A549 (cell line): Measurements from ENCODE around the gene FBXL20. TPM values are rescaled to one million over a fixed set of nuclear protein-coding genes. Genes with fewer than 3 reads are reported as not detected.
A peak's percentile ranks its signal among the peaks of the same experiment; 100 is the strongest.

Experiments used
- ATAC-seq, 2 experiments: fragments of 200-7000 bp in 1 of 2; fragments of >200 bp in 1 of 2; cut with Nextera tagmentation in 1 of 2; cut with Tn5 transposase in 1 of 2; 3 replicates each; pipeline versions ENCODE4 v1.8.0 to v1.9.1; 2018 to 2020; ENCODE audit warnings: mild to moderate bottlenecking in 1 of 2, moderate library complexity in 1 of 2
- CTCF ChIA-PET: fragments of 300-600 bp; sonication (Branson Sonifier 250); formaldehyde crosslinking; extraction: SDS; loops from one replicate; lab custom pipeline; 2021; ENCODE audit warnings: antibody characterized with exemption, inconsistent platforms; lab: Yijun Ruan, JAX
- POLR2A ChIA-PET: fragments of 350-600 bp; formaldehyde crosslinking; extraction: SDS; loops from one replicate; lab custom pipeline; 2021; ENCODE audit warnings: antibody characterized with exemption, inconsistent platforms; lab: Yijun Ruan, JAX
- DNase-seq, 2 experiments: peaks; one replicate each; pipeline versions ENCODE4 v3.0.0 to v3.0.0-alpha.2; 2011 to 2016; ENCODE audit warnings: low read depth in 1 of 2, low spot score in 1 of 2
- FAIRE-seq: peaks from 2 replicates; lab custom pipeline; 2011; peaks lifted over from hg19 to GRCh38; lab: Jason Lieb, UNC
- H3K27ac ChIP-seq, 2 experiments: fragments of >200 bp; sonication (Bioruptor Twin); formaldehyde crosslinking; 3 replicates each; pipeline ENCODE4 v1.5.1; 2016 to 2017
- H3K4me1 ChIP-seq: fragments of >200 bp; sonication (Bioruptor Twin); formaldehyde crosslinking; 3 replicates; pipeline ENCODE4 v1.6.1; 2016
- H3K4me2 ChIP-seq: fragments of >200 bp; sonication (Bioruptor Twin); formaldehyde crosslinking; 3 replicates; pipeline ENCODE4 v1.6.1; 2016
- H3K4me3 ChIP-seq: fragments of >200 bp; sonication (Bioruptor Twin); formaldehyde crosslinking; 3 replicates; pipeline ENCODE4 v1.5.1; 2016
- H3K9me3 ChIP-seq: fragments of >200 bp; sonication (Bioruptor Twin); formaldehyde crosslinking; 3 replicates; pipeline ENCODE4 v1.6.1; 2016
- BHLHE40 ChIP-seq: IDR thresholded peaks from 2 replicates; pipeline ENCODE4 v1.6.1; 2012; ENCODE audit warnings: low read depth, low read length, inconsistent platforms
- CBX8 ChIP-seq: fragments of 200-600 bp; sonication (generic); IDR thresholded peaks from 2 replicates; pipeline ENCODE4 v1.6.1; 2016
- CHD2 ChIP-seq: fragments of 150-350 bp; IDR thresholded peaks from 2 replicates; pipeline ENCODE4 v1.6.1; 2014; ENCODE audit warnings: low read length; ENCODE audit not compliant: partially characterized antibody
- ESRRA ChIP-seq: fragments of 150-350 bp; IDR thresholded peaks from 2 replicates; pipeline ENCODE4 v1.6.1; 2014; ENCODE audit warnings: mild to moderate bottlenecking, low read length, borderline replicate concordance
- FOSB ChIP-seq: fragments of 250-450 bp; sonication (Bioruptor Pico); IDR thresholded peaks from 2 replicates; pipeline ENCODE4 v1.5.0; 2020; ENCODE audit warnings: mild to moderate bottlenecking, moderate library complexity
- FOXS1 ChIP-seq: fragments of 250-450 bp; sonication (Bioruptor Pico); IDR thresholded peaks from 2 replicates; pipeline ENCODE4 v1.5.0; 2020; ENCODE audit warnings: mild to moderate bottlenecking, moderate library complexity
- GATA3 ChIP-seq: IDR thresholded peaks from 2 replicates; pipeline ENCODE4 v1.6.1; 2012; ENCODE audit warnings: borderline replicate concordance
- HEYL ChIP-seq: fragments of 250-450 bp; sonication (Bioruptor Pico); IDR thresholded peaks from 2 replicates; pipeline ENCODE4 v1.8.0; 2021; ENCODE audit warnings: mild to moderate bottlenecking, moderate library complexity
- HOXB5 ChIP-seq: fragments of 250-450 bp; sonication (Bioruptor Pico); IDR thresholded peaks from 2 replicates; pipeline ENCODE4 v1.5.0; 2020; ENCODE audit warnings: mild to moderate bottlenecking, moderate library complexity
- JUN ChIP-seq, 2 experiments: fragments of >200 bp; sonication (Bioruptor Twin); formaldehyde crosslinking; IDR thresholded peaks; 2 replicates in 1 of 2; 3 replicates in 1 of 2; pipeline ENCODE4 v1.6.1; 2016 to 2017
- KDM5A ChIP-seq: fragments of 200-600 bp; sonication (generic); IDR thresholded peaks from 2 replicates; pipeline ENCODE4 v1.6.1; 2016; ENCODE audit warnings: antibody characterized with exemption, mild to moderate bottlenecking
- MAZ ChIP-seq: fragments of 150-350 bp; IDR thresholded peaks from 2 replicates; pipeline ENCODE4 v1.6.1; 2014; ENCODE audit warnings: antibody characterized with exemption, low read depth, low read length, borderline replicate concordance
- NPAS2 ChIP-seq: fragments of 250-450 bp; sonication (Bioruptor Pico); IDR thresholded peaks from 2 replicates; pipeline ENCODE4 v1.8.0; 2022; ENCODE audit warnings: mild to moderate bottlenecking, moderate library complexity, borderline replicate concordance
- NR3C1 ChIP-seq: fragments of >200 bp; sonication (Bioruptor Twin); formaldehyde crosslinking; IDR thresholded peaks from 3 replicates; pipeline ENCODE4 v1.6.1; 2017
- POLR2A ChIP-seq: IDR thresholded peaks from 2 replicates; pipeline ENCODE4 v1.6.1; 2012; ENCODE audit warnings: mild to moderate bottlenecking, low read length
- RAD21 ChIP-seq, 2 experiments: fragments of >200 bp in 1 of 2; sonication (Bioruptor Twin) in 1 of 2; formaldehyde crosslinking in 1 of 2; IDR thresholded peaks in 1 of 2; conservative IDR thresholded peaks in 1 of 2; 2 replicates in 1 of 2; 3 replicates in 1 of 2; pipeline ENCODE4 v1.6.1; 2012 to 2018; ENCODE audit warnings: inconsistent platforms in 1 of 2
- RARB ChIP-seq: fragments of 250-450 bp; sonication (Bioruptor Pico); IDR thresholded peaks from 2 replicates; pipeline ENCODE4 v1.8.0; 2021; ENCODE audit warnings: mild to moderate bottlenecking, moderate library complexity
- RCOR1 ChIP-seq: fragments of 150-350 bp; IDR thresholded peaks from 2 replicates; pipeline ENCODE4 v1.6.1; 2014; ENCODE audit warnings: antibody characterized with exemption, low read length, low read depth
- TFCP2L1 ChIP-seq: fragments of 250-450 bp; sonication (Bioruptor Pico); IDR thresholded peaks from 2 replicates; pipeline ENCODE4 v1.5.0; 2021; ENCODE audit warnings: mild to moderate bottlenecking
- TP53 ChIP-seq: fragments of 250-450 bp; sonication (Bioruptor Pico); IDR thresholded peaks from 2 replicates; pipeline ENCODE4 v1.5.0; 2021; ENCODE audit warnings: mild to moderate bottlenecking, moderate library complexity
- ZNF302 ChIP-seq: fragments of 250-450 bp; sonication (Bioruptor Pico); IDR thresholded peaks from 2 replicates; pipeline ENCODE4 v1.9.0; 2021; ENCODE audit warnings: inconsistent platforms, mild to moderate bottlenecking, moderate library complexity
- ZSCAN20 ChIP-seq: fragments of 250-450 bp; sonication (Bioruptor Pico); IDR thresholded peaks from 2 replicates; pipeline ENCODE4 v1.8.0; 2022; ENCODE audit warnings: mild to moderate bottlenecking, moderate library complexity
- WGBS: methylation state at CpG from one replicate; pipeline ENCODE4 v1.1.6; 2017; ENCODE audit errors: missing lambda C conversion rate; 5-methylcytosine and 5-hydroxymethylcytosine counted together
- polyA plus RNA-seq, 4 experiments: library from polyadenylated mRNA; depleted of rRNA in 3 of 4; stranded (reverse); fragments of >200 nt; fragmentation: RNase III in 1 of 4; extraction: RNeasy Plus Mini Kit Qiagen cat#74134 plus additional on column Dnase treatment in 1 of 4; gene quantifications; 2 replicates in 3 of 4; 3 replicates in 1 of 4; pipeline ENCODE4 v1.2.3, GENCODE V29; 2011 to 2017
- TF ChIP-seq, protein P1 (sequence below): fragments of 200-600 bp; sonication (generic); IDR thresholded peaks from 2 replicates; pipeline ENCODE4 v1.6.1; 2016; ENCODE audit warnings: antibody characterized with exemption, mild to moderate bottlenecking, moderate library complexity
- TF ChIP-seq, protein P2 (sequence below): IDR thresholded peaks from 2 replicates; pipeline ENCODE4 v1.6.1; 2012
- TF ChIP-seq, protein P3 (sequence below): fragments of >200 bp; sonication (Bioruptor Twin); formaldehyde crosslinking; IDR thresholded peaks from 3 replicates; pipeline ENCODE4 v1.6.1; 2016
- TF ChIP-seq, protein P4 (sequence below): fragments of >200 bp; sonication (Bioruptor Twin); formaldehyde crosslinking; IDR thresholded peaks from 3 replicates; pipeline ENCODE4 v1.5.1; 2016
- TF ChIP-seq, protein P5 (sequence below): fragments of 150-350 bp; IDR thresholded peaks from 2 replicates; pipeline ENCODE4 v1.6.1; 2014; ENCODE audit warnings: low read depth, mild to moderate bottlenecking, low read length

FBXL20 gene
- polyA plus RNA-seq, 2 of the 4 experiments (the other 2 are of a cell fraction), result 5.7 to 6.7 TPM

DNA sequence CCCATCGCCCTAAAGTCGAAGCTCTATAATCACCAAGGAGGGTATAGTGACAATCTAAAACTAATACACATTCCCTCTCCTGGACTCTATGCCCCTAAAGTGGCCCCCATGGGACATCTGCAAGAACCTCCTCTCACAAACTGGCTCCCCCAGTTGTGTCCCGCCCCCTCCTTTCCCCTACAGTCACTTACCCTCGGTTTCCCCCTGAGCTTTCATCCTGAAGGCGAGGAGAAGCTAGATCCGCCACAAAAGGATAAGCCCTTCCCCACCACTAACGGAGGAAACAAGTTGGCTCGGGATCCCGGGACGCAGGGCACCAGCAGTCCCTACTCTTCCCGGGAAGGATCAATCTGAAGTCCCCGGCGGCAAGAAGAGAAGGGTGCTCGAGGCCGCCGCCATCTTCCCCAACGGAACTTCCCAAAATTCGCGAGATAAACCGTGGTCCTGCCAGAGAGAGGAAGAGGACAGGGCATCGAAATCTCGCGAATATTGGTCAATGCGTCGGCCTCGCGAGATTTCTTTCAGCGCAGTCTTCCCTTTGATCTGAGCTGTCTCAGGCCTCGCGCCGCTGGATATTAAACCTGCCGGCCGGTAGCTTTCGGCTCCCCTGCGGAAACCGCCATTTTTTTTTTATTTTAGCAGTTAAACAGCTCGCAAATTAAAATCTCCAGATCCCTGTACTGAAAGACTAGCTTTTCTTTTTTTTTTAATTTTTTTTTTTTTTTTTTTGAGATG is 49.6 kb upstream of the FBXL20 start, which contains the start of gene MED1 (continued):
- no peak for TF ChIP-seq HEYL (CRISPR knock-in tag)
- peak; percentile 97 for TF ChIP-seq CHD2
- TF ChIP-seq GATA3, result peak; percentile 94
- TF ChIP-seq RCOR1, result no peak
- TF ChIP-seq ZSCAN20 (CRISPR knock-in tag), result no peak
- no peak for TF ChIP-seq FOSB
- TF ChIP-seq ESRRA, result no peak
- 0 out of 2 replicates have a peak, but pooled peaks have one; percentile 34 for TF ChIP-seq MAZ
- TF ChIP-seq TP53 (CRISPR knock-in tag), result no peak
- TF ChIP-seq KDM5A, result peak; percentile 98
- TF ChIP-seq, protein P1, sequence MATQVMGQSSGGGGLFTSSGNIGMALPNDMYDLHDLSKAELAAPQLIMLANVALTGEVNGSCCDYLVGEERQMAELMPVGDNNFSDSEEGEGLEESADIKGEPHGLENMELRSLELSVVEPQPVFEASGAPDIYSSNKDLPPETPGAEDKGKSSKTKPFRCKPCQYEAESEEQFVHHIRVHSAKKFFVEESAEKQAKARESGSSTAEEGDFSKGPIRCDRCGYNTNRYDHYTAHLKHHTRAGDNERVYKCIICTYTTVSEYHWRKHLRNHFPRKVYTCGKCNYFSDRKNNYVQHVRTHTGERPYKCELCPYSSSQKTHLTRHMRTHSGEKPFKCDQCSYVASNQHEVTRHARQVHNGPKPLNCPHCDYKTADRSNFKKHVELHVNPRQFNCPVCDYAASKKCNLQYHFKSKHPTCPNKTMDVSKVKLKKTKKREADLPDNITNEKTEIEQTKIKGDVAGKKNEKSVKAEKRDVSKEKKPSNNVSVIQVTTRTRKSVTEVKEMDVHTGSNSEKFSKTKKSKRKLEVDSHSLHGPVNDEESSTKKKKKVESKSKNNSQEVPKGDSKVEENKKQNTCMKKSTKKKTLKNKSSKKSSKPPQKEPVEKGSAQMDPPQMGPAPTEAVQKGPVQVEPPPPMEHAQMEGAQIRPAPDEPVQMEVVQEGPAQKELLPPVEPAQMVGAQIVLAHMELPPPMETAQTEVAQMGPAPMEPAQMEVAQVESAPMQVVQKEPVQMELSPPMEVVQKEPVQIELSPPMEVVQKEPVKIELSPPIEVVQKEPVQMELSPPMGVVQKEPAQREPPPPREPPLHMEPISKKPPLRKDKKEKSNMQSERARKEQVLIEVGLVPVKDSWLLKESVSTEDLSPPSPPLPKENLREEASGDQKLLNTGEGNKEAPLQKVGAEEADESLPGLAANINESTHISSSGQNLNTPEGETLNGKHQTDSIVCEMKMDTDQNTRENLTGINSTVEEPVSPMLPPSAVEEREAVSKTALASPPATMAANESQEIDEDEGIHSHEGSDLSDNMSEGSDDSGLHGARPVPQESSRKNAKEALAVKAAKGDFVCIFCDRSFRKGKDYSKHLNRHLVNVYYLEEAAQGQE, result peak; percentile 94
- no peak for TF ChIP-seq RAD21 (conservative IDR thresholded peaks at IDR 0.05 in 1 of 2, IDR thresholded peaks at IDR 0.05 in 1 of 2)
- TF ChIP-seq POLR2A, result peak; percentile 78
- TF ChIP-seq BHLHE40, result no peak
- TF ChIP-seq JUN (IDR thresholded peaks at IDR 0.05), result peak; percentile 79 to 87

DNA sequence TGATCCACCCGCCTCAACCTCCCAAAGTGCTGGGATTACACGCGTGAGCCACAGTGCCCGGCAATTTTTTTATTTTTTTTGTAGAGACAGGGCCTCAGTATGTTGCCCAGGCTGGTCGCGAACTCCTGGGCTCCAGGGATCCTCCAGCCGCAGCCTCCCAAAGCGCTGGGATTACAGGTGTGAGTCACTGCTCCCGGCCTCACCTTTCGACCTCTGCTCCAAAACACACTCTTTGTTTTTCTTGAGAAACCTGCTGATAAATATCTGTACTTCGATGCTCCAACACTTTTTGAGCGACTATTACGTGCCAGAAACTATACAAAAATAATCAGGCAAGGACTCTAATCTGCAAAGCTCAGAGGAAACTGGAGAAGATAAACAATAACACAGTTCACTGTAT is 48.6 kb upstream of the FBXL20 start:
- H3K4me1 ChIP-seq, result peaks cover 21% of the 10 kb centered on the region; the same call in 2 of the 3 replicates
- 65% methylated on average over 13 of the region's 13 CpGs for WGBS
- no peaks in the 10 kb centered on the region for H3K9me3 ChIP-seq
- no peak for FAIRE-seq
- ATAC-seq, result no peak
- TF ChIP-seq TFCP2L1 (CRISPR knock-in tag) (no peak), NPAS2 (CRISPR knock-in tag) (no peak), GATA3 (no peak), ZNF302 (CRISPR knock-in tag) (no peak), MAZ (no peak), FOXS1 (CRISPR knock-in tag) (no peak), NR3C1 (no peak)
- TF ChIP-seq, protein P2, sequence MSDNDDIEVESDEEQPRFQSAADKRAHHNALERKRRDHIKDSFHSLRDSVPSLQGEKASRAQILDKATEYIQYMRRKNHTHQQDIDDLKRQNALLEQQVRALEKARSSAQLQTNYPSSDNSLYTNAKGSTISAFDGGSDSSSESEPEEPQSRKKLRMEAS, result no peak
- ChIA-PET CTCF (interaction anchor here (0.9 to 1.5 kb wide), 6 partner anchors 10 to 204 kb away, joined by 3 to 7 read pairs (median 3); no protein-coding TSS in a partner anchor), POLR2A (interaction anchor here (0.6 to 3.5 kb wide), 9 partner anchors 11 to 179 kb away, joined by 3 to 133 read pairs (median 8); partner anchors contain the start of gene CDK12)
- H3K4me3 ChIP-seq, result peak overlapping the region; percentile 72
- no peak for DNase-seq
- H3K27ac ChIP-seq, result peak overlapping the region; percentile 88 to 92; a peak in 4 of 6 replicates
- peak overlapping the region; percentile 98 for H3K4me2 ChIP-seq

DNA sequence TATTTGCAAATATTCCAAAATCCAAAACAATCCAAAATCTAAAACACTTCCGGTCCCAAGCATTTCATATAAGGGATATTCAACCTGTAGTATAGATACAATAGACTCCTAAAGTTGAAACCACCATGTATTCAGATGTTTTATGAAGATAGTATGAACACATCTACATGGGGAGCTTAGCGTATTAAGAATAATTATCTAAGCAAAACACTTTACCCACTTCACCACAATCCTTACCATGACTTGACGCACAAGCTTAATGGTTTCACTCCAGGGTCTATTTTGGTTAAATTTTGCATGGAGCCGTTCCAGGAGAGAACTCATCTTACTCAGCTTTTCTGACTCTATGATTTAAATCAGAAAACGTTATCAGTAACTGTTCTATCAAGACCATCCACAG is 46.1 kb upstream of the FBXL20 start:
- ChIA-PET POLR2A (no interaction called here), CTCF (interaction anchor here (1.4 to 3.7 kb wide), 3 partner anchors 9 to 175 kb away, joined by 3 to 13 read pairs (median 7); no protein-coding TSS in a partner anchor)
- WGBS, result 90% methylated on average over 5 of the region's 5 CpGs
- H3K4me1 ChIP-seq, result peaks cover 21% of the 10 kb centered on the region; the same call in 2 of the 3 replicates
- DNase-seq, result no peak
- H3K4me2 ChIP-seq, result no peak overlapping the region
- H3K27ac ChIP-seq, result no peak overlapping the region
- no peak for FAIRE-seq
- ATAC-seq, result no peak
- no peak overlapping the region for H3K4me3 ChIP-seq
- H3K9me3 ChIP-seq, result no peaks in the 10 kb centered on the region
- TF ChIP-seq, protein P3, sequence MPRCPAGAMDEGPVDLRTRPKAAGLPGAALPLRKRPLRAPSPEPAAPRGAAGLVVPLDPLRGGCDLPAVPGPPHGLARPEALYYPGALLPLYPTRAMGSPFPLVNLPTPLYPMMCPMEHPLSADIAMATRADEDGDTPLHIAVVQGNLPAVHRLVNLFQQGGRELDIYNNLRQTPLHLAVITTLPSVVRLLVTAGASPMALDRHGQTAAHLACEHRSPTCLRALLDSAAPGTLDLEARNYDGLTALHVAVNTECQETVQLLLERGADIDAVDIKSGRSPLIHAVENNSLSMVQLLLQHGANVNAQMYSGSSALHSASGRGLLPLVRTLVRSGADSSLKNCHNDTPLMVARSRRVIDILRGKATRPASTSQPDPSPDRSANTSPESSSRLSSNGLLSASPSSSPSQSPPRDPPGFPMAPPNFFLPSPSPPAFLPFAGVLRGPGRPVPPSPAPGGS, result no peak
- TF ChIP-seq JUN (IDR thresholded peaks at IDR 0.05) (no peak), HOXB5 (CRISPR knock-in tag) (no peak), FOXS1 (CRISPR knock-in tag) (no peak), CBX8 (no peak), RARB (no peak)
- TF ChIP-seq, protein P4, sequence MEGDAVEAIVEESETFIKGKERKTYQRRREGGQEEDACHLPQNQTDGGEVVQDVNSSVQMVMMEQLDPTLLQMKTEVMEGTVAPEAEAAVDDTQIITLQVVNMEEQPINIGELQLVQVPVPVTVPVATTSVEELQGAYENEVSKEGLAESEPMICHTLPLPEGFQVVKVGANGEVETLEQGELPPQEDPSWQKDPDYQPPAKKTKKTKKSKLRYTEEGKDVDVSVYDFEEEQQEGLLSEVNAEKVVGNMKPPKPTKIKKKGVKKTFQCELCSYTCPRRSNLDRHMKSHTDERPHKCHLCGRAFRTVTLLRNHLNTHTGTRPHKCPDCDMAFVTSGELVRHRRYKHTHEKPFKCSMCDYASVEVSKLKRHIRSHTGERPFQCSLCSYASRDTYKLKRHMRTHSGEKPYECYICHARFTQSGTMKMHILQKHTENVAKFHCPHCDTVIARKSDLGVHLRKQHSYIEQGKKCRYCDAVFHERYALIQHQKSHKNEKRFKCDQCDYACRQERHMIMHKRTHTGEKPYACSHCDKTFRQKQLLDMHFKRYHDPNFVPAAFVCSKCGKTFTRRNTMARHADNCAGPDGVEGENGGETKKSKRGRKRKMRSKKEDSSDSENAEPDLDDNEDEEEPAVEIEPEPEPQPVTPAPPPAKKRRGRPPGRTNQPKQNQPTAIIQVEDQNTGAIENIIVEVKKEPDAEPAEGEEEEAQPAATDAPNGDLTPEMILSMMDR, result no peak
- TF ChIP-seq, protein P5, sequence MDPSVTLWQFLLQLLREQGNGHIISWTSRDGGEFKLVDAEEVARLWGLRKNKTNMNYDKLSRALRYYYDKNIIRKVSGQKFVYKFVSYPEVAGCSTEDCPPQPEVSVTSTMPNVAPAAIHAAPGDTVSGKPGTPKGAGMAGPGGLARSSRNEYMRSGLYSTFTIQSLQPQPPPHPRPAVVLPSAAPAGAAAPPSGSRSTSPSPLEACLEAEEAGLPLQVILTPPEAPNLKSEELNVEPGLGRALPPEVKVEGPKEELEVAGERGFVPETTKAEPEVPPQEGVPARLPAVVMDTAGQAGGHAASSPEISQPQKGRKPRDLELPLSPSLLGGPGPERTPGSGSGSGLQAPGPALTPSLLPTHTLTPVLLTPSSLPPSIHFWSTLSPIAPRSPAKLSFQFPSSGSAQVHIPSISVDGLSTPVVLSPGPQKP, result no peak
